Measurements from ENCODE around the gene YIPF5.

Gene YIPF5

GRCh38 chr5:144117412-144117811 is 53.0 kb downstream of the YIPF5 start:
- no peak for TF ChIP-seq ZNF8 (CRISPR knock-in tag; IDR thresholded peaks at IDR 0.05)
- no peak for TF ChIP-seq CREB5 (CRISPR knock-in tag; IDR thresholded peaks at IDR 0.05; ENCODE audit: low read depth)
- TF ChIP-seq CSDC2 (CRISPR knock-in tag; IDR thresholded peaks at IDR 0.05): no peak
- TF ChIP-seq ARNTL (CRISPR knock-in tag; IDR thresholded peaks at IDR 0.05; ENCODE audit: borderline replicate concordance, low read depth): no peak
- TF ChIP-seq CSRNP3 (CRISPR knock-in tag; IDR thresholded peaks at IDR 0.05): no peak
- TF ChIP-seq OSR1 (CRISPR knock-in tag; IDR thresholded peaks at IDR 0.05): no peak
- no peak for TF ChIP-seq SNAI2 (CRISPR knock-in tag; IDR thresholded peaks at IDR 0.05)
- TF ChIP-seq RARB (CRISPR knock-in tag; IDR thresholded peaks at IDR 0.05): no peak
- TF ChIP-seq TCF4 (CRISPR knock-in tag; IDR thresholded peaks at IDR 0.05; ENCODE audit: borderline replicate concordance): no peak
- TF ChIP-seq ZFP3 (CRISPR knock-in tag; IDR thresholded peaks at IDR 0.05): no peak
- no peak for TF ChIP-seq ESRRG (CRISPR knock-in tag; IDR thresholded peaks at IDR 0.05)
- TF ChIP-seq TSHZ2 (CRISPR knock-in tag; IDR thresholded peaks at IDR 0.05): no peak
- TF ChIP-seq ZNF70 (CRISPR knock-in tag; IDR thresholded peaks at IDR 0.05): no peak
- TF ChIP-seq GLIS3 (CRISPR knock-in tag; IDR thresholded peaks at IDR 0.05): no peak
- TF ChIP-seq PPARA (CRISPR knock-in tag; IDR thresholded peaks at IDR 0.05; ENCODE audit: borderline replicate concordance): no peak
- no peak for TF ChIP-seq ZC3H10 (CRISPR knock-in tag; IDR thresholded peaks at IDR 0.05)
- TF ChIP-seq TOX (CRISPR knock-in tag; IDR thresholded peaks at IDR 0.05; ENCODE audit: borderline replicate concordance): no peak
- TF ChIP-seq BACH2 (CRISPR knock-in tag; IDR thresholded peaks at IDR 0.05; ENCODE audit: borderline replicate concordance): no peak
- no peak for TF ChIP-seq ZFP30 (CRISPR knock-in tag; IDR thresholded peaks at IDR 0.05)
- no peak for ATAC-seq

- ATAC-seq: no peak
- no peak for TF ChIP-seq TOX (CRISPR knock-in tag; IDR thresholded peaks at IDR 0.05; ENCODE audit: borderline replicate concordance)
- TF ChIP-seq TSHZ2 (CRISPR knock-in tag; IDR thresholded peaks at IDR 0.05): no peak
- TF ChIP-seq POU6F1 (CRISPR knock-in tag; IDR thresholded peaks at IDR 0.05; ENCODE audit: borderline replicate concordance, low read depth): no peak
- TF ChIP-seq ZNF565 (CRISPR knock-in tag; conservative IDR thresholded peaks at IDR 0.05; ENCODE audit: low read depth): no peak
- no peak for TF ChIP-seq ZNF8 (CRISPR knock-in tag; IDR thresholded peaks at IDR 0.05)
- TF ChIP-seq ESRRG (CRISPR knock-in tag; IDR thresholded peaks at IDR 0.05): no peak
- TF ChIP-seq PPARA (CRISPR knock-in tag; IDR thresholded peaks at IDR 0.05; ENCODE audit: borderline replicate concordance): no peak
- no peak for TF ChIP-seq CREB5 (CRISPR knock-in tag; IDR thresholded peaks at IDR 0.05; ENCODE audit: low read depth)
- no peak for TF ChIP-seq ARNTL (CRISPR knock-in tag; IDR thresholded peaks at IDR 0.05; ENCODE audit: borderline replicate concordance, low read depth)
- TF ChIP-seq ZFP30 (CRISPR knock-in tag; IDR thresholded peaks at IDR 0.05): no peak
- TF ChIP-seq OSR1 (CRISPR knock-in tag; IDR thresholded peaks at IDR 0.05): no peak
- no peak for TF ChIP-seq ZC3H10 (CRISPR knock-in tag; IDR thresholded peaks at IDR 0.05)
- TF ChIP-seq CSRNP3 (CRISPR knock-in tag; IDR thresholded peaks at IDR 0.05): no peak
- no peak for TF ChIP-seq ZNF70 (CRISPR knock-in tag; IDR thresholded peaks at IDR 0.05)
- no peak for TF ChIP-seq GLIS3 (CRISPR knock-in tag; IDR thresholded peaks at IDR 0.05)
- no peak for TF ChIP-seq ZFP3 (CRISPR knock-in tag; IDR thresholded peaks at IDR 0.05)
- TF ChIP-seq PATZ1 (CRISPR knock-in tag; IDR thresholded peaks at IDR 0.05; ENCODE audit: borderline replicate concordance): no peak
Observed at GRCh38 chr5:144114571-144114970, 55.9 kb downstream of the YIPF5 start.
